RWPE2 (cell line): ENCODE data around the gene SVEP1.
"Not testable (repeated sequence)": the region's sequence is repeated elsewhere in the genome, so short reads cannot be mapped to it uniquely, and the experiment has no call there.

Experiments used
- ATAC-seq: fragments of 200-7000 bp; cut with Tn5 transposase; 3 replicates; pipeline ENCODE4 v1.9.1; 2021; ENCODE audit warnings: low read depth
- DNase-seq: peaks from one replicate; pipeline ENCODE4 v3.0.0-alpha.2; 2020; ENCODE audit warnings: low spot score
- H3K27ac ChIP-seq: fragments of 450-650 bp; 2 replicates; pipeline ENCODE4 v1.5.1; 2017; ENCODE audit warnings: mild to moderate bottlenecking; ENCODE audit not compliant: poor library complexity, severe bottlenecking
- H3K27me3 ChIP-seq: fragments of 250-450 bp; sonication (Bioruptor Pico); 2 replicates; pipeline ENCODE4 v1.5.1; 2021; ENCODE audit warnings: mild to moderate bottlenecking, moderate library complexity; ENCODE audit not compliant: insufficient read depth, poor library complexity, severe bottlenecking
- H3K36me3 ChIP-seq: fragments of 250-450 bp; sonication (Bioruptor Pico); 2 replicates; pipeline ENCODE4 v1.5.1; 2020; ENCODE audit warnings: low read depth, mild to moderate bottlenecking, moderate library complexity
- H3K4me1 ChIP-seq: fragments of 250-450 bp; sonication (Bioruptor Pico); 2 replicates; pipeline ENCODE4 v1.5.1; 2021; ENCODE audit warnings: mild to moderate bottlenecking, moderate library complexity; ENCODE audit not compliant: insufficient read depth, poor library complexity, severe bottlenecking
- H3K4me3 ChIP-seq: fragments of 250-450 bp; sonication (Bioruptor Pico); 2 replicates; pipeline ENCODE4 v1.5.1; 2021; ENCODE audit warnings: mild to moderate bottlenecking, moderate library complexity; ENCODE audit not compliant: severe bottlenecking
- H3K9me3 ChIP-seq: fragments of 250-450 bp; sonication (Bioruptor Pico); 2 replicates; pipeline ENCODE4 v1.5.1; 2021; ENCODE audit warnings: mild to moderate bottlenecking, moderate library complexity; ENCODE audit not compliant: severe bottlenecking
- TF ChIP-seq, protein P1 (sequence below): fragments of 450-650 bp; IDR thresholded peaks from one replicate; pipeline ENCODE4 v1.5.1; 2017; ENCODE audit warnings: mild to moderate bottlenecking, moderate library complexity; ENCODE audit not compliant: poor library complexity, severe bottlenecking

Gene SVEP1

DNA sequence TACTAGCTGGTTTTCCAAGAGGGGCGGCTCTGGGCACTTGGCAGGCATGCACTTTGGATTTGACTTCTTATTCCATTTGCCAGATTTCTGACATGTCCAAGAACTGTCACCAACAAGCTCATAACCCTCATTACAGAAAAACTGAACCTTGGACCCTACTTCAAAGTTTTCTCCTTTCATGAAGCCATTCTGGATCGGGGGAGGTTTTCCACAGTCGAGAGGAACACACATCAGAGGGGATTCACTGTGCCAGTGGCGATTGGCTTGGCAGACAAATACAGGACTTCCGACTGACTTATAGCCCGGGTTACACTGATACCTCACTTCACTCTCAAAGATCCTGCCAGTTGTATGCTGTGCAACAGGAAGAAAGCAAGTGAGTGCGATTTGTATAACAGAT, 170.9 kb downstream of the SVEP1 start:
- TF ChIP-seq, protein P1, sequence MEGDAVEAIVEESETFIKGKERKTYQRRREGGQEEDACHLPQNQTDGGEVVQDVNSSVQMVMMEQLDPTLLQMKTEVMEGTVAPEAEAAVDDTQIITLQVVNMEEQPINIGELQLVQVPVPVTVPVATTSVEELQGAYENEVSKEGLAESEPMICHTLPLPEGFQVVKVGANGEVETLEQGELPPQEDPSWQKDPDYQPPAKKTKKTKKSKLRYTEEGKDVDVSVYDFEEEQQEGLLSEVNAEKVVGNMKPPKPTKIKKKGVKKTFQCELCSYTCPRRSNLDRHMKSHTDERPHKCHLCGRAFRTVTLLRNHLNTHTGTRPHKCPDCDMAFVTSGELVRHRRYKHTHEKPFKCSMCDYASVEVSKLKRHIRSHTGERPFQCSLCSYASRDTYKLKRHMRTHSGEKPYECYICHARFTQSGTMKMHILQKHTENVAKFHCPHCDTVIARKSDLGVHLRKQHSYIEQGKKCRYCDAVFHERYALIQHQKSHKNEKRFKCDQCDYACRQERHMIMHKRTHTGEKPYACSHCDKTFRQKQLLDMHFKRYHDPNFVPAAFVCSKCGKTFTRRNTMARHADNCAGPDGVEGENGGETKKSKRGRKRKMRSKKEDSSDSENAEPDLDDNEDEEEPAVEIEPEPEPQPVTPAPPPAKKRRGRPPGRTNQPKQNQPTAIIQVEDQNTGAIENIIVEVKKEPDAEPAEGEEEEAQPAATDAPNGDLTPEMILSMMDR: no peak
- no peaks in the 10 kb centered on the region for H3K36me3 ChIP-seq
- no peak for ATAC-seq
- H3K9me3 ChIP-seq: no peaks in the 10 kb centered on the region
- no peaks in the 10 kb centered on the region for H3K4me1 ChIP-seq
- no peak overlapping the region for H3K4me3 ChIP-seq
- H3K27ac ChIP-seq: no peak overlapping the region
- DNase-seq: no peak
- H3K27me3 ChIP-seq: no peaks in the 10 kb centered on the region

DNA sequence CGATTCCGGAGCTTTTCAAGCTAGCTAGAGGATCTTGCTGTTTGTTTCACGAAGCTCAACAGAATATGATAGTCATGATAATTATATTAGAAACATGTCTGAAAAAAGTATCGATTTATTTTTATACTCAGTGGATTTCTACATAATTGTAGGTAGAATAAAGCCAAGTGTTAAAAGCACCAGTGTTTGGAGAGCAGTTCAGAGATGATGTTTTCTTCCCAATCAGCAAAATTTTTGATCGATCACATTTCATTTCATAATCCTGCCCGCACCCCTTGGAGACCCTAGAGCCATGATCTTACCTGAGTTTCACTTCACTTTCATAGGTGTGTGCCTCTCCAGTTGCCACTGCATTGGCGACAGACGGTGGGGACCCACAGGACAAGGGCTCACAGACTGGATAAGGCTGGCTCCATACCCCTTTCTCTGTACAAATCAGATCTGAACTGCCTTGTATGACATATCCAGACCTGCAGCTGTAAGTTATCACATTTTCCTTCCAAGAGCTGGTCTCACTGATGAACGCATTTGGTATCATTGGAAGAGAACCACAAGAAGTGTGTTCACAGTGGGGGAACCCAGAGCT, 173.6 kb downstream of the SVEP1 start:
- ATAC-seq (no peak), DNase-seq (no peak)
- H3K27ac ChIP-seq: no peak overlapping the region
- H3K36me3 ChIP-seq: no peaks in the 10 kb centered on the region
- TF ChIP-seq, protein P1: no peak
- H3K27me3 ChIP-seq: no peaks in the 10 kb centered on the region
- no peak overlapping the region for H3K4me3 ChIP-seq
- H3K4me1 ChIP-seq: no peaks in the 10 kb centered on the region
- no peaks in the 10 kb centered on the region for H3K9me3 ChIP-seq

DNA sequence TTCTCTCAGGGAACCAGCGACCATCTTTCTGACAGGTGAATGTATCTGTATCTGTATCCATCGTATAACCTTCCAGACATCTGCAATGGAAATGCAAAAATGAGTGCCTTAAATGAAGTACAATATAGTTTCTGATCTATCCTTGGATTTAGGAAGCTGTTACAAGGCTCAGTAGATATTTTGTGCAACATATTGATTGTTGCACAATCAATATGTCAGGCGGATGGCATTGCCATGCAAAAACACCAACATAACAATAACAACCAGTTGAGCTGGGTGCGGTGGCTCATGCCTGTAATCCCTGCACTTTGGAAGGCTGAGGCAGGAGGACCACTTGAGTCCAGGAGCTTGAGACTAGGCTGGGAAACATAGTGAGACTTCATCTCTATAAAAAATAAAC, 175.1 kb downstream of the SVEP1 start:
- no peaks in the 10 kb centered on the region for H3K27me3 ChIP-seq
- TF ChIP-seq, protein P1: no peak
- ATAC-seq (no peak), DNase-seq (no peak)
- no peaks in the 10 kb centered on the region for H3K36me3 ChIP-seq
- no peaks in the 10 kb centered on the region for H3K4me1 ChIP-seq
- no peak overlapping the region for H3K4me3 ChIP-seq
- no peak overlapping the region for H3K27ac ChIP-seq
- H3K9me3 ChIP-seq: no peaks in the 10 kb centered on the region

DNA sequence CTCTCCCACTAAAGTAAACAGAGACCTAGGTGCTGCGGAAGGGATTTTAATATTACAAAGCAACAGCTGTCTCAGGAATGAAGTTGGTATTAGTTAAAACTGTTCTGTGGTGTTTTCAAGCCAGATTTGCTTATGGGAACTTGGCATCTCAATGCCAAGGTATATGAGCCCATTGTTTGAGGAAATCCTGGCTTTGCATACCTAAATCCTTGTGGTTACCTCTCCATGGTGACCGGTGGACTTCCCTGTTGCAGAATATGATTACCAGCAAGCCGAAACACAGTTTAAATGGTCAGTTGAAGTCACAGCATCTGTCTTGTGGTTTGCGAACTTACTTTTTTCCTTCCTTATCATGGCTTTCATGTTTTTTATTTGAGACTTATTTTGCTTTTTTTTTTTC, 179.6 kb downstream of the SVEP1 start:
- TF ChIP-seq, protein P1: no peak
- no peaks in the 10 kb centered on the region for H3K4me1 ChIP-seq
- H3K27ac ChIP-seq: no peak overlapping the region
- H3K36me3 ChIP-seq: no peaks in the 10 kb centered on the region
- H3K27me3 ChIP-seq: no peaks in the 10 kb centered on the region
- ATAC-seq (no peak), DNase-seq (no peak)
- no peak overlapping the region for H3K4me3 ChIP-seq
- no peaks in the 10 kb centered on the region for H3K9me3 ChIP-seq

DNA sequence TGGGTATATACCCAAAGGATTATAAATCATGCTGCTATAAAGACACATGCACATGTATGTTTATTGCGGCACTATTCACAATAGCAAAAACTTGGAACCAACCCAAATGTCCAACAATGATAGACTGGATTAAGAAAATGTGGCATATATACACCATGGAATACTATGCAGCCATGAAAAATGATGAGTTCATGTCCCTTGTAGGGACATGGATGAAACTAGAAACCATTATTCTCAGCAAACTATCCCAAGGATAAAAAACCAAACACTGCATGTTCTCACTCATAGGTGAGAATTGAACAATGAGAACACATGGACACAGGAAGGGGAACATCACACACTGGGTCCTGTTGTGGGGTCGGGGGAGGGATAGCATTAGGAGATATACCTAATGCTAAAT, 180.5 kb downstream of the SVEP1 start:
- not testable (repeated sequence) for H3K27me3 ChIP-seq, H3K9me3 ChIP-seq, DNase-seq, ATAC-seq, H3K27ac ChIP-seq, H3K4me3 ChIP-seq, H3K36me3 ChIP-seq, H3K4me1 ChIP-seq
